H9 (cell line): ENCODE results near the gene CENPVL3. TPM values are rescaled to one million over a fixed set of nuclear protein-coding genes. Genes with fewer than 3 reads are reported as not detected.

Experiments
- DNase-seq: peaks from one replicate; pipeline ENCODE4 v3.0.0-alpha.2; 2017
- H2AFZ ChIP-seq: one replicate; pipeline ENCODE4 v1.6.1; 2013; ENCODE audit warnings: mild to moderate bottlenecking, low read length, control low read depth, moderate library complexity
- H2AK5ac ChIP-seq: 2 replicates; pipeline ENCODE4 v1.6.1; 2013; ENCODE audit warnings: low read length, control low read depth, mixed read lengths; ENCODE audit not compliant: insufficient read length
- H2BK120ac ChIP-seq: one replicate; pipeline ENCODE4 v1.6.1; 2013; ENCODE audit warnings: low read depth, mild to moderate bottlenecking, low read length, control low read depth, inconsistent platforms; ENCODE audit not compliant: poor library complexity, severe bottlenecking
- H2BK12ac ChIP-seq: 2 replicates; pipeline ENCODE4 v1.6.1; 2013; ENCODE audit warnings: low read length, control low read depth, mixed read lengths, low read depth; ENCODE audit not compliant: insufficient read length
- H2BK15ac ChIP-seq: 2 replicates; pipeline ENCODE4 v1.6.1; 2013; ENCODE audit warnings: low read depth, low read length, control low read depth
- H2BK20ac ChIP-seq: one replicate; pipeline ENCODE4 v1.6.1; 2013; ENCODE audit warnings: low read depth, mild to moderate bottlenecking, low read length, control low read depth, inconsistent platforms; ENCODE audit not compliant: poor library complexity, severe bottlenecking
- H2BK5ac ChIP-seq: 2 replicates; pipeline ENCODE4 v1.6.1; 2013; ENCODE audit warnings: low read length, control low read depth, mixed read lengths; ENCODE audit not compliant: insufficient read length
- H3K14ac ChIP-seq: 2 replicates; pipeline ENCODE4 v1.6.1; 2013; ENCODE audit warnings: low read length, control low read depth; ENCODE audit not compliant: insufficient read depth
- H3K18ac ChIP-seq: 2 replicates; pipeline ENCODE4 v1.6.1; 2013; ENCODE audit warnings: low read depth, mild to moderate bottlenecking, mixed read lengths, low read length, control low read depth; ENCODE audit not compliant: insufficient read length
- H3K23ac ChIP-seq: 2 replicates; pipeline ENCODE4 v1.6.1; 2013; ENCODE audit warnings: low read length, control low read depth, mixed read lengths, low read depth; ENCODE audit not compliant: insufficient read length
- H3K23me2 ChIP-seq: 2 replicates; pipeline ENCODE4 v1.6.1; 2013; ENCODE audit warnings: low read depth, mild to moderate bottlenecking, mixed read lengths, low read length, control low read depth; ENCODE audit not compliant: insufficient read length, poor library complexity, severe bottlenecking
- H3K27ac ChIP-seq: 2 replicates; pipeline ENCODE4 v1.5.1; 2013; ENCODE audit warnings: low read length, control low read depth, mixed read lengths, low read depth; ENCODE audit not compliant: insufficient read length
- H3K27me3 ChIP-seq: 2 replicates; pipeline ENCODE4 v1.6.1; 2013; ENCODE audit warnings: low read length, control low read depth, inconsistent platforms; ENCODE audit not compliant: insufficient read depth
- H3K4ac ChIP-seq: 2 replicates; pipeline ENCODE4 v1.6.1; 2013; ENCODE audit warnings: low read depth, mild to moderate bottlenecking, control low read depth, inconsistent platforms, low read length, moderate library complexity
- H3K4me1 ChIP-seq: 2 replicates; pipeline ENCODE4 v1.6.1; 2013; ENCODE audit warnings: low read length, control low read depth, inconsistent platforms; ENCODE audit not compliant: insufficient read depth
- H3K4me2 ChIP-seq: 2 replicates; pipeline ENCODE4 v1.6.1; 2013; ENCODE audit warnings: low read length, control low read depth, mixed read lengths; ENCODE audit not compliant: insufficient read length, insufficient read depth
- H3K56ac ChIP-seq: 2 replicates; pipeline ENCODE4 v1.6.1; 2013; ENCODE audit warnings: low read depth, mild to moderate bottlenecking, mixed read lengths, low read length, control low read depth; ENCODE audit not compliant: insufficient read length
- H3K79me1 ChIP-seq: 2 replicates; pipeline ENCODE4 v1.6.1; 2013; ENCODE audit warnings: low read depth, mild to moderate bottlenecking, moderate library complexity, low read length, control low read depth, inconsistent platforms; ENCODE audit not compliant: insufficient read depth, poor library complexity, severe bottlenecking
- H3K79me2 ChIP-seq: 2 replicates; pipeline ENCODE4 v1.6.1; 2013; ENCODE audit warnings: low read length, control low read depth, inconsistent platforms; ENCODE audit not compliant: insufficient read depth
- H3K9ac ChIP-seq: 2 replicates; pipeline ENCODE4 v1.6.1; 2013; ENCODE audit warnings: low read length, control low read depth, mixed read lengths; ENCODE audit not compliant: insufficient read length; ENCODE audit errors: extremely low read depth
- H3K9me3 ChIP-seq: one replicate; pipeline ENCODE4 v1.6.1; 2013; ENCODE audit warnings: low read depth, low read length, inconsistent platforms; ENCODE audit not compliant: control insufficient read depth
- H3T11ph ChIP-seq: one replicate; pipeline ENCODE4 v1.6.1; 2013; ENCODE audit warnings: mild to moderate bottlenecking, low read length, control low read depth, inconsistent platforms
- H4K20me1 ChIP-seq: one replicate; pipeline ENCODE4 v1.6.1; 2013; ENCODE audit not compliant: control insufficient read depth, insufficient read length, insufficient read depth
- H4K5ac ChIP-seq: 2 replicates; pipeline ENCODE4 v1.6.1; 2013; ENCODE audit warnings: low read depth, mild to moderate bottlenecking, mixed read lengths, low read length, control low read depth; ENCODE audit not compliant: insufficient read length
- H4K8ac ChIP-seq: replicated peaks from 2 replicates; pipeline ENCODE4 v1.6.1; 2013; ENCODE audit warnings: low read length, control low read depth, mixed read lengths, low read depth; ENCODE audit not compliant: insufficient read length
- H4K91ac ChIP-seq: 2 replicates; pipeline ENCODE4 v1.6.1; 2013; ENCODE audit warnings: low read depth, mild to moderate bottlenecking, moderate library complexity, mixed read lengths, low read length, control low read depth; ENCODE audit not compliant: insufficient read length
- H3K27ac Mint-ChIP-seq, 3 experiments: 2 replicates in 2 of 3; 3 replicates in 1 of 3; pipeline ENCODE4 v1.8.0; 2020 to 2021; ENCODE audit warnings: mixed read lengths in 3 of 3, mild to moderate bottlenecking in 1 of 3, moderate library complexity in 1 of 3
- H3K27me3 Mint-ChIP-seq: 2 replicates; pipeline ENCODE4 v1.8.0; 2021; ENCODE audit warnings: low read depth, mild to moderate bottlenecking, moderate library complexity, mixed read lengths
- H3K36me3 Mint-ChIP-seq, 3 experiments: 2 replicates in 2 of 3; 3 replicates in 1 of 3; pipeline ENCODE4 v1.8.0; 2020 to 2021; ENCODE audit warnings: low read depth in 3 of 3, mixed read lengths in 3 of 3; ENCODE audit not compliant: insufficient read depth in 1 of 3
- H3K4me1 Mint-ChIP-seq, 2 experiments: 2 replicates each; pipeline ENCODE4 v1.8.0; 2020; ENCODE audit warnings: mixed read lengths in 2 of 2
- H3K4me3 Mint-ChIP-seq, 2 experiments: 2 replicates in 1 of 2; 3 replicates in 1 of 2; pipeline ENCODE4 v1.8.0; 2020 to 2021; ENCODE audit warnings: mild to moderate bottlenecking in 2 of 2, mixed read lengths in 2 of 2, moderate library complexity in 1 of 2
- H3K9me3 Mint-ChIP-seq, 2 experiments: 2 replicates in 1 of 2; 3 replicates in 1 of 2; pipeline ENCODE4 v1.8.0; 2020; ENCODE audit warnings: mild to moderate bottlenecking in 2 of 2, mixed read lengths in 2 of 2, moderate library complexity in 1 of 2
- WGBS: extraction: QIAGEN DNeasy Blood & Tissue Kit; methylation state at CpG from one replicate; pipeline ENCODE4 v1.1.7; 2013; ENCODE audit warnings: missing lambda C conversion rate, low lambda C conversion rate, mixed read lengths; ENCODE audit not compliant: insufficient read length; ENCODE audit errors: extremely low coverage; 5-methylcytosine and 5-hydroxymethylcytosine counted together
- total RNA-seq: library from RNA; stranded (reverse); gene quantifications from 2 replicates; pipeline ENCODE4 v1.2.1, GENCODE V29; 2021
- TF ChIP-seq, protein P1 (sequence below): fragments of 200-600 bp; sonication (generic); conservative IDR thresholded peaks from 3 replicates; pipeline ENCODE4 v1.8.0; 2021; ENCODE audit warnings: antibody characterized with exemption, mild to moderate bottlenecking

The CENPVL3 gene
- total RNA-seq, 1 experiment from 2014 or later = 3.3 TPM

DNA sequence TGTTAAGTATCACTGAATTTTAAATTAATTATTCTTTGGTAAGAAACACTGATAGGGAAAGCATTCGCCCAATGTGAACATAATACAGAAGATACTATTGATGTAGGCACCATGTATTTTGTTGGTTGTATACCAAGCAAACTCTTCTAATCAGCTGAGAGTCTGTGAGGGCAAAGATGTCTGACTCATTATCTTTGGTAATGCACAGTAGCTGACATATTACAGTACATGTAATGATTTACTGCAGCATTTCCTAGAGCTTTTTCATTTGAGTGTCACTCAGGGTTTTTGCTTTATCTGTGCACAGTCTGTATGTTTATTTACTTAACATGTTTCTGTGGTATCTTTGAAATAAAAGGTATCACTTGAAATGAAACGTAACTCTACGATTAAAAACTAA is 49.2 kb downstream of the CENPVL3 start:
- no peak overlapping the region for H2BK120ac ChIP-seq
- no peak overlapping the region for H3T11ph ChIP-seq
- H4K20me1 ChIP-seq = no peaks in the 10 kb centered on the region
- H3K18ac ChIP-seq = no peak overlapping the region
- no peaks in the 10 kb centered on the region for H3K4me1 ChIP-seq
- no peak overlapping the region for H4K5ac ChIP-seq
- H3K14ac ChIP-seq = no peak overlapping the region
- H3K27me3 Mint-ChIP-seq = no peaks in the 10 kb centered on the region
- TF ChIP-seq, protein P1, sequence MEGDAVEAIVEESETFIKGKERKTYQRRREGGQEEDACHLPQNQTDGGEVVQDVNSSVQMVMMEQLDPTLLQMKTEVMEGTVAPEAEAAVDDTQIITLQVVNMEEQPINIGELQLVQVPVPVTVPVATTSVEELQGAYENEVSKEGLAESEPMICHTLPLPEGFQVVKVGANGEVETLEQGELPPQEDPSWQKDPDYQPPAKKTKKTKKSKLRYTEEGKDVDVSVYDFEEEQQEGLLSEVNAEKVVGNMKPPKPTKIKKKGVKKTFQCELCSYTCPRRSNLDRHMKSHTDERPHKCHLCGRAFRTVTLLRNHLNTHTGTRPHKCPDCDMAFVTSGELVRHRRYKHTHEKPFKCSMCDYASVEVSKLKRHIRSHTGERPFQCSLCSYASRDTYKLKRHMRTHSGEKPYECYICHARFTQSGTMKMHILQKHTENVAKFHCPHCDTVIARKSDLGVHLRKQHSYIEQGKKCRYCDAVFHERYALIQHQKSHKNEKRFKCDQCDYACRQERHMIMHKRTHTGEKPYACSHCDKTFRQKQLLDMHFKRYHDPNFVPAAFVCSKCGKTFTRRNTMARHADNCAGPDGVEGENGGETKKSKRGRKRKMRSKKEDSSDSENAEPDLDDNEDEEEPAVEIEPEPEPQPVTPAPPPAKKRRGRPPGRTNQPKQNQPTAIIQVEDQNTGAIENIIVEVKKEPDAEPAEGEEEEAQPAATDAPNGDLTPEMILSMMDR = no peak
- no peaks in the 10 kb centered on the region for H3K23me2 ChIP-seq
- no peak overlapping the region for H3K4me3 Mint-ChIP-seq
- no peak for DNase-seq
- H3K9ac ChIP-seq = no peak overlapping the region
- no peaks in the 10 kb centered on the region for H3K79me2 ChIP-seq
- no peak overlapping the region for H3K27ac ChIP-seq
- H3K4me1 Mint-ChIP-seq = peaks cover 4 to 5% of the 10 kb centered on the region in 2 experiments; a peak in 3 of 4 replicates
- H3K56ac ChIP-seq = no peak overlapping the region
- no peak overlapping the region for H2AK5ac ChIP-seq
- H3K9me3 Mint-ChIP-seq = peaks cover 59% of the 10 kb centered on the region in 2 experiments
- no peak overlapping the region for H2BK12ac ChIP-seq
- no peaks in the 10 kb centered on the region for H3K27me3 ChIP-seq
- no peaks in the 10 kb centered on the region for H3K36me3 Mint-ChIP-seq
- no peak overlapping the region for H3K23ac ChIP-seq
- H2BK20ac ChIP-seq = no peak overlapping the region
- no peak overlapping the region for H2BK15ac ChIP-seq
- no peaks in the 10 kb centered on the region for H3K79me1 ChIP-seq
- H4K91ac ChIP-seq = no peak overlapping the region
- no peak overlapping the region for H3K4me2 ChIP-seq
- no peak overlapping the region for H4K8ac ChIP-seq
- no peak overlapping the region for H3K4ac ChIP-seq
- H2BK5ac ChIP-seq = no peak overlapping the region
- H2AFZ ChIP-seq = no peak overlapping the region
- H3K27ac Mint-ChIP-seq = no peak overlapping the region
- no CpG with 5 or more reads among the region's 3 CpGs for WGBS
- H3K9me3 ChIP-seq = peaks cover 25% of the 10 kb centered on the region
